GM12878 (cell line): ENCODE results near the gene PSMD11.

Experiments
- POLR2AphosphoS5 ChIP-seq: IDR thresholded peaks from 2 replicates; pipeline ENCODE4 v1.6.1; 2011; ENCODE audit warnings: mild to moderate bottlenecking, low read length, inconsistent platforms
- TF ChIP-seq, protein P1 (sequence below): IDR thresholded peaks from 2 replicates; pipeline ENCODE4 v1.6.1; 2012; ENCODE audit warnings: mild to moderate bottlenecking, low read depth, low read length
- TF ChIP-seq, protein P2 (sequence below): IDR thresholded peaks from 2 replicates; pipeline ENCODE4 v1.6.1; 2012; ENCODE audit warnings: low read length, inconsistent platforms
- TF ChIP-seq, protein P3 (sequence below), 3 experiments: IDR thresholded peaks in 2 of 3; conservative IDR thresholded peaks in 1 of 3; 2 replicates each; pipeline ENCODE4 v1.5.1; 2011; ENCODE audit warnings: low read depth in 3 of 3, low read length in 3 of 3, mild to moderate bottlenecking in 3 of 3, control low read depth in 2 of 3, moderate library complexity in 2 of 3, inconsistent platforms in 1 of 3, mixed read lengths in 1 of 3; ENCODE audit not compliant: control insufficient read depth in 2 of 3, insufficient read depth in 1 of 3; ENCODE audit errors: extremely low read depth in 1 of 3

DNA sequence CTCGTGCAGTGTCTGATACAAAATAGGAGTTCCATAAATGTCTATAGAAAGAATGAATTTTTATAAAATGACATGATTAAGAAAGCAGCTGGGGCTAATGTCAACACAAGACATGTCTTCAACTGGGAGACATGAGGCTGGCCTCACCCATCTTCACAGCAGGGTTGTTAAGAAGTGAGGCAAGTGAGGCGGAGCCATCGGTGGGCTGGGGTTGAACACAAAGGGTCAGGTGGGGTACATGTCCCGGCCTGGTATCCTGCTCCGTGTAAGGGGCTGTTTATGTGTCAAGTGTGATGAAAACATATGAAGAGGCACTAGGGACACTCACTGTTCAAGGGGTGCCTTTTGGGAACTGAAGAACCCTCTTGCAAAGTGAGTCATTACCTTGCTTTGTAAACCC lies 64.6 kb downstream of the PSMD11 start:
- TF ChIP-seq, protein P1, sequence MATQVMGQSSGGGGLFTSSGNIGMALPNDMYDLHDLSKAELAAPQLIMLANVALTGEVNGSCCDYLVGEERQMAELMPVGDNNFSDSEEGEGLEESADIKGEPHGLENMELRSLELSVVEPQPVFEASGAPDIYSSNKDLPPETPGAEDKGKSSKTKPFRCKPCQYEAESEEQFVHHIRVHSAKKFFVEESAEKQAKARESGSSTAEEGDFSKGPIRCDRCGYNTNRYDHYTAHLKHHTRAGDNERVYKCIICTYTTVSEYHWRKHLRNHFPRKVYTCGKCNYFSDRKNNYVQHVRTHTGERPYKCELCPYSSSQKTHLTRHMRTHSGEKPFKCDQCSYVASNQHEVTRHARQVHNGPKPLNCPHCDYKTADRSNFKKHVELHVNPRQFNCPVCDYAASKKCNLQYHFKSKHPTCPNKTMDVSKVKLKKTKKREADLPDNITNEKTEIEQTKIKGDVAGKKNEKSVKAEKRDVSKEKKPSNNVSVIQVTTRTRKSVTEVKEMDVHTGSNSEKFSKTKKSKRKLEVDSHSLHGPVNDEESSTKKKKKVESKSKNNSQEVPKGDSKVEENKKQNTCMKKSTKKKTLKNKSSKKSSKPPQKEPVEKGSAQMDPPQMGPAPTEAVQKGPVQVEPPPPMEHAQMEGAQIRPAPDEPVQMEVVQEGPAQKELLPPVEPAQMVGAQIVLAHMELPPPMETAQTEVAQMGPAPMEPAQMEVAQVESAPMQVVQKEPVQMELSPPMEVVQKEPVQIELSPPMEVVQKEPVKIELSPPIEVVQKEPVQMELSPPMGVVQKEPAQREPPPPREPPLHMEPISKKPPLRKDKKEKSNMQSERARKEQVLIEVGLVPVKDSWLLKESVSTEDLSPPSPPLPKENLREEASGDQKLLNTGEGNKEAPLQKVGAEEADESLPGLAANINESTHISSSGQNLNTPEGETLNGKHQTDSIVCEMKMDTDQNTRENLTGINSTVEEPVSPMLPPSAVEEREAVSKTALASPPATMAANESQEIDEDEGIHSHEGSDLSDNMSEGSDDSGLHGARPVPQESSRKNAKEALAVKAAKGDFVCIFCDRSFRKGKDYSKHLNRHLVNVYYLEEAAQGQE, result no peak
- TF ChIP-seq POLR2AphosphoS5, result no peak
- TF ChIP-seq, protein P2, sequence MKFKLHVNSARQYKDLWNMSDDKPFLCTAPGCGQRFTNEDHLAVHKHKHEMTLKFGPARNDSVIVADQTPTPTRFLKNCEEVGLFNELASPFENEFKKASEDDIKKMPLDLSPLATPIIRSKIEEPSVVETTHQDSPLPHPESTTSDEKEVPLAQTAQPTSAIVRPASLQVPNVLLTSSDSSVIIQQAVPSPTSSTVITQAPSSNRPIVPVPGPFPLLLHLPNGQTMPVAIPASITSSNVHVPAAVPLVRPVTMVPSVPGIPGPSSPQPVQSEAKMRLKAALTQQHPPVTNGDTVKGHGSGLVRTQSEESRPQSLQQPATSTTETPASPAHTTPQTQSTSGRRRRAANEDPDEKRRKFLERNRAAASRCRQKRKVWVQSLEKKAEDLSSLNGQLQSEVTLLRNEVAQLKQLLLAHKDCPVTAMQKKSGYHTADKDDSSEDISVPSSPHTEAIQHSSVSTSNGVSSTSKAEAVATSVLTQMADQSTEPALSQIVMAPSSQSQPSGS, result no peak
- TF ChIP-seq, protein P3, sequence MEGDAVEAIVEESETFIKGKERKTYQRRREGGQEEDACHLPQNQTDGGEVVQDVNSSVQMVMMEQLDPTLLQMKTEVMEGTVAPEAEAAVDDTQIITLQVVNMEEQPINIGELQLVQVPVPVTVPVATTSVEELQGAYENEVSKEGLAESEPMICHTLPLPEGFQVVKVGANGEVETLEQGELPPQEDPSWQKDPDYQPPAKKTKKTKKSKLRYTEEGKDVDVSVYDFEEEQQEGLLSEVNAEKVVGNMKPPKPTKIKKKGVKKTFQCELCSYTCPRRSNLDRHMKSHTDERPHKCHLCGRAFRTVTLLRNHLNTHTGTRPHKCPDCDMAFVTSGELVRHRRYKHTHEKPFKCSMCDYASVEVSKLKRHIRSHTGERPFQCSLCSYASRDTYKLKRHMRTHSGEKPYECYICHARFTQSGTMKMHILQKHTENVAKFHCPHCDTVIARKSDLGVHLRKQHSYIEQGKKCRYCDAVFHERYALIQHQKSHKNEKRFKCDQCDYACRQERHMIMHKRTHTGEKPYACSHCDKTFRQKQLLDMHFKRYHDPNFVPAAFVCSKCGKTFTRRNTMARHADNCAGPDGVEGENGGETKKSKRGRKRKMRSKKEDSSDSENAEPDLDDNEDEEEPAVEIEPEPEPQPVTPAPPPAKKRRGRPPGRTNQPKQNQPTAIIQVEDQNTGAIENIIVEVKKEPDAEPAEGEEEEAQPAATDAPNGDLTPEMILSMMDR (IDR thresholded peaks at IDR 0.05 in 2 of 3, conservative IDR thresholded peaks at IDR 0.05 in 1 of 3; ENCODE audit: control insufficient read depth in 2 of 3, extremely low read depth in 1 of 3, insufficient read depth in 1 of 3, low read depth in 3 of 3, low read length in 3 of 3), result no peak
